WI38 (cell line): ENCODE results near the gene ARHGEF7.

ENCODE experiments used
- H3K4me3 ChIP-seq: 2 replicates; pipeline ENCODE4 v1.5.1; 2011; ENCODE audit warnings: low read depth, mild to moderate bottlenecking, control low read depth, low read length
- TF ChIP-seq, protein P1 (sequence below): IDR thresholded peaks from 2 replicates; pipeline ENCODE4 v1.5.1; 2012; ENCODE audit warnings: low read depth, mild to moderate bottlenecking, control low read depth, low read length

Gene ARHGEF7

DNA sequence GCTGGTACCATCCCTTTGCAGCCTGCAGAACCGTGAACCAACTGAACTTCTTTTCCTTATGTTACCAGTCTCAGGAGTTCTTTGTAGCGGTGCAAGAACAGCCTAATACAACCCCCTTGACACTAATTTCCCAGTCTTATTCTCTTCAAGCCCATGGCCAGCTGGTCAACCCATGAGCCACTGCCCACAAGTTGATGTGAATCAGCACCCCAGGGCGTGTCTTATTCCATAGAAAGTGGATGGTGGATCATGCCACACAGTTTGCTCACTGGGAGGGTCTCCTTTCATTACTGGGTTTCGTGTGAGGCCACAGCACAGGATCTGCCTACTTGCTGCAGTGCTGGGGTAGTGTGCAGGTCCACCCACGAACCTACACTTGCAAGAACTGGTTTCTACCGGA is 232.3 kb downstream of the ARHGEF7 start:
- H3K4me3 ChIP-seq, result no peak overlapping the region
- TF ChIP-seq, protein P1, sequence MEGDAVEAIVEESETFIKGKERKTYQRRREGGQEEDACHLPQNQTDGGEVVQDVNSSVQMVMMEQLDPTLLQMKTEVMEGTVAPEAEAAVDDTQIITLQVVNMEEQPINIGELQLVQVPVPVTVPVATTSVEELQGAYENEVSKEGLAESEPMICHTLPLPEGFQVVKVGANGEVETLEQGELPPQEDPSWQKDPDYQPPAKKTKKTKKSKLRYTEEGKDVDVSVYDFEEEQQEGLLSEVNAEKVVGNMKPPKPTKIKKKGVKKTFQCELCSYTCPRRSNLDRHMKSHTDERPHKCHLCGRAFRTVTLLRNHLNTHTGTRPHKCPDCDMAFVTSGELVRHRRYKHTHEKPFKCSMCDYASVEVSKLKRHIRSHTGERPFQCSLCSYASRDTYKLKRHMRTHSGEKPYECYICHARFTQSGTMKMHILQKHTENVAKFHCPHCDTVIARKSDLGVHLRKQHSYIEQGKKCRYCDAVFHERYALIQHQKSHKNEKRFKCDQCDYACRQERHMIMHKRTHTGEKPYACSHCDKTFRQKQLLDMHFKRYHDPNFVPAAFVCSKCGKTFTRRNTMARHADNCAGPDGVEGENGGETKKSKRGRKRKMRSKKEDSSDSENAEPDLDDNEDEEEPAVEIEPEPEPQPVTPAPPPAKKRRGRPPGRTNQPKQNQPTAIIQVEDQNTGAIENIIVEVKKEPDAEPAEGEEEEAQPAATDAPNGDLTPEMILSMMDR, result no peak

DNA sequence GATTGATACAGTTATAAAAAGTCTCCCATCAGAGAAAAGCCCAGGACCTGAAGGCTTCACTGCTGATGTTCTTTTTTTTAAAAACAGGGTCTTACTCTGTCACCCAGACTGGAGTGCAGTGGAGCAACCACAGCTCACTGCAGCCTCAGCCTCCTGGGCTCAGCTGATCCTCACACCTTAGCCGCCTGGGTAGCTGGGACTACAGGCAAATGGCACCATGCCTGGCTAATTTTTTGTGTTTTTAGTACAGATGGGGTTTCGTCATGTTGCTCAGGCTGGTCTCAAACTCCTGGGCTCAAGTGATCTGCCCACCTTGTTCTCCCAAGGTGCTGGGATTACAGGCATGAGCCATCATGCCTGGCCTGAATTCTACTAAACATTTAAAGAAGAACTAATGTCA is 238.4 kb downstream of the ARHGEF7 start:
- TF ChIP-seq, protein P1, result no peak
- H3K4me3 ChIP-seq, result no peak overlapping the region

DNA sequence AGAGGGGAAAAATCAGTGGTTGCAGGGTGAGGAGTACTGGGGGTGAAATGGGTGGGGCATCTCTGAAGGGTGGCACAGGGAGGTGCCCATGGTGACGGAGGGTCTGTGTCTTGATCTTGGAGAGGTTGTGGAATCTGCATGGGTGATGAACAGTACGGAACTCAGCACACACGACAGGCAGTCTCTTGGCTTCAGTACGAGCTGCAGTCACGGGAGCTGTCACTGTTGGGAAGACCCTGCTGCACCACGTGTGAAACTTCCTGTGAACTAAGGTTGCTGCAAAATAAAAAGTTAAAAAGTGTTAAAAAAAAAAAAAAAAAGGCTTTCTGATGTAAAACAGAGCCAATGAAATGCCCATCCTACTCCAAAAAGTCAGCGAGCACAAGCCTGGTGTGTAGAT is 239.7 kb downstream of the ARHGEF7 start:
- H3K4me3 ChIP-seq, result no peak overlapping the region
- TF ChIP-seq, protein P1, result no peak
